GM12873 (cell line): ENCODE results near the gene FAM20C.

Experiments
- CTCF ChIP-seq: IDR thresholded peaks from 2 replicates; pipeline ENCODE4 v1.5.1; 2012; ENCODE audit warnings: low read depth, mild to moderate bottlenecking, moderate library complexity, low read length, control low read depth; ENCODE audit not compliant: insufficient read depth; ENCODE audit errors: missing control alignments

FAM20C gene

GRCh38 chr7:211715-212058, 19.3 kb downstream of the FAM20C start:
- no peak for TF ChIP-seq CTCF

GRCh38 chr7:212754-213153, 20.4 kb downstream of the FAM20C start:
- TF ChIP-seq CTCF = no peak

- TF ChIP-seq CTCF = no peak
Observed at GRCh38 chr7:213324-213993, 21.1 kb downstream of the FAM20C start.

- TF ChIP-seq CTCF = no peak
Observed at GRCh38 chr7:214410-215212, 22.2 kb downstream of the FAM20C start.

- no peak for TF ChIP-seq CTCF
Observed at GRCh38 chr7:216360-217300, 24.3 kb downstream of the FAM20C start.

GRCh38 chr7:217781-218180, 25.4 kb downstream of the FAM20C start:
- no peak for TF ChIP-seq CTCF

GRCh38 chr7:218316-218715, 25.9 kb downstream of the FAM20C start:
- TF ChIP-seq CTCF = no peak
